ENCODE results near the gene SLCO2A1. TPM values are rescaled to one million over a fixed set of nuclear protein-coding genes. Genes with fewer than 3 reads are reported as not detected.
"Not testable (repeated sequence)": the region's sequence is repeated elsewhere in the genome, so short reads cannot be mapped to it uniquely, and the experiment has no call there.

SLCO2A1 gene
- total RNA-seq, 1 experiment from 2014 or later: not detected

GRCh38 chr3:134074001-134074789, 44.5 kb upstream of the SLCO2A1 start:
- Histone ChIP-seq H3K4me3 (ENCODE audit: low read length) (no peak overlapping the region), H3K27me3 (ENCODE audit: low read length) (no peaks in the 10 kb centered on the region), H3K4me2 (ENCODE audit: low read depth, low read length, poor library complexity, severe bottlenecking) (no peak overlapping the region), H3K9me3 (ENCODE audit: low read length) (no peaks in the 10 kb centered on the region), H3K27ac (ENCODE audit: low read length) (no peak overlapping the region), H3K4me1 (ENCODE audit: low read length) (no peaks in the 10 kb centered on the region), H3K36me3 (ENCODE audit: insufficient read depth, low read length) (no peaks in the 10 kb centered on the region), H4K20me1 (ENCODE audit: insufficient read depth, low read depth, low read length) (no peaks in the 10 kb centered on the region), H3K79me2 (ENCODE audit: low read length) (no peaks in the 10 kb centered on the region), H3K9me2 (replicated peaks; ENCODE audit: insufficient read depth, low read length) (no peaks in the 10 kb centered on the region), H3K9ac (ENCODE audit: low read length) (no peak overlapping the region), H2AFZ (ENCODE audit: low read length) (no peak overlapping the region)
- DNase-seq: no peak

- no peaks in the 10 kb centered on the region for H3K36me3 ChIP-seq (ENCODE audit: insufficient read depth, low read length)
- H3K27me3 ChIP-seq (ENCODE audit: low read length): no peaks in the 10 kb centered on the region
- H3K4me2 ChIP-seq (ENCODE audit: low read depth, low read length, poor library complexity, severe bottlenecking): no peak overlapping the region
- no peaks in the 10 kb centered on the region for H3K9me3 ChIP-seq (ENCODE audit: low read length)
- H3K9ac ChIP-seq (ENCODE audit: low read length): no peak overlapping the region
- H3K27ac ChIP-seq (ENCODE audit: low read length): no peak overlapping the region
- H3K79me2 ChIP-seq (ENCODE audit: low read length): no peaks in the 10 kb centered on the region
- DNase-seq: no peak
- no peaks in the 10 kb centered on the region for H4K20me1 ChIP-seq (ENCODE audit: insufficient read depth, low read depth, low read length)
- H3K9me2 ChIP-seq (replicated peaks; ENCODE audit: insufficient read depth, low read length): no peaks in the 10 kb centered on the region
- no peak overlapping the region for H2AFZ ChIP-seq (ENCODE audit: low read length)
- no peaks in the 10 kb centered on the region for H3K4me1 ChIP-seq (ENCODE audit: low read length)
- H3K4me3 ChIP-seq (ENCODE audit: low read length): no peak overlapping the region
Measured at GRCh38 chr3:134073583-134073945, 43.8 kb upstream of the SLCO2A1 start.

- Histone ChIP-seq H3K4me2 (ENCODE audit: low read depth, low read length, poor library complexity, severe bottlenecking) (no peak overlapping the region), H3K79me2 (ENCODE audit: low read length) (no peaks in the 10 kb centered on the region), H3K27me3 (ENCODE audit: low read length) (no peaks in the 10 kb centered on the region), H3K9me2 (replicated peaks; ENCODE audit: insufficient read depth, low read length) (no peaks in the 10 kb centered on the region), H3K9ac (ENCODE audit: low read length) (no peak overlapping the region), H3K36me3 (ENCODE audit: insufficient read depth, low read length) (no peaks in the 10 kb centered on the region), H3K9me3 (ENCODE audit: low read length) (no peaks in the 10 kb centered on the region), H3K4me3 (ENCODE audit: low read length) (no peak overlapping the region), H3K4me1 (ENCODE audit: low read length) (no peaks in the 10 kb centered on the region), H3K27ac (ENCODE audit: low read length) (no peak overlapping the region), H2AFZ (ENCODE audit: low read length) (no peak overlapping the region), H4K20me1 (ENCODE audit: insufficient read depth, low read depth, low read length) (no peaks in the 10 kb centered on the region)
- no peak for DNase-seq
Measured at GRCh38 chr3:134072881-134073582, 43.3 kb upstream of the SLCO2A1 start.

- not testable (repeated sequence) for DNase-seq; H3K9me2 ChIP-seq (replicated peaks; ENCODE audit: insufficient read depth, low read length); H3K4me3 ChIP-seq (ENCODE audit: low read length); H3K9me3 ChIP-seq (ENCODE audit: low read length); H4K20me1 ChIP-seq (ENCODE audit: insufficient read depth, low read depth, low read length); H2AFZ ChIP-seq (ENCODE audit: low read length); H3K4me2 ChIP-seq (ENCODE audit: low read depth, low read length, poor library complexity, severe bottlenecking); H3K27me3 ChIP-seq (ENCODE audit: low read length); H3K36me3 ChIP-seq (ENCODE audit: insufficient read depth, low read length); H3K27ac ChIP-seq (ENCODE audit: low read length); H3K4me1 ChIP-seq (ENCODE audit: low read length); H3K79me2 ChIP-seq (ENCODE audit: low read length); H3K9ac ChIP-seq (ENCODE audit: low read length)
Measured at GRCh38 chr3:134070281-134070680, 40.6 kb upstream of the SLCO2A1 start.

- Histone ChIP-seq H3K36me3 (ENCODE audit: insufficient read depth, low read length) (no peaks in the 10 kb centered on the region), H3K4me2 (ENCODE audit: low read depth, low read length, poor library complexity, severe bottlenecking) (no peak overlapping the region), H3K27ac (ENCODE audit: low read length) (no peak overlapping the region), H3K9ac (ENCODE audit: low read length) (no peak overlapping the region), H4K20me1 (ENCODE audit: insufficient read depth, low read depth, low read length) (no peaks in the 10 kb centered on the region), H3K9me3 (ENCODE audit: low read length) (no peaks in the 10 kb centered on the region), H2AFZ (ENCODE audit: low read length) (no peak overlapping the region), H3K79me2 (ENCODE audit: low read length) (no peaks in the 10 kb centered on the region), H3K9me2 (replicated peaks; ENCODE audit: insufficient read depth, low read length) (no peaks in the 10 kb centered on the region), H3K4me1 (ENCODE audit: low read length) (no peaks in the 10 kb centered on the region), H3K27me3 (ENCODE audit: low read length) (no peaks in the 10 kb centered on the region), H3K4me3 (ENCODE audit: low read length) (no peak overlapping the region)
- no peak for DNase-seq
Measured at GRCh38 chr3:134068429-134068828, 38.7 kb upstream of the SLCO2A1 start.

GRCh38 chr3:134067531-134068161, 37.9 kb upstream of the SLCO2A1 start:
- Histone ChIP-seq H3K4me3 (ENCODE audit: low read length) (no peak overlapping the region), H4K20me1 (ENCODE audit: insufficient read depth, low read depth, low read length) (no peaks in the 10 kb centered on the region), H3K79me2 (ENCODE audit: low read length) (no peaks in the 10 kb centered on the region), H3K9me3 (ENCODE audit: low read length) (no peaks in the 10 kb centered on the region), H2AFZ (ENCODE audit: low read length) (no peak overlapping the region), H3K9ac (ENCODE audit: low read length) (no peak overlapping the region), H3K4me2 (ENCODE audit: low read depth, low read length, poor library complexity, severe bottlenecking) (no peak overlapping the region), H3K36me3 (ENCODE audit: insufficient read depth, low read length) (no peaks in the 10 kb centered on the region), H3K27me3 (ENCODE audit: low read length) (no peaks in the 10 kb centered on the region), H3K9me2 (replicated peaks; ENCODE audit: insufficient read depth, low read length) (no peaks in the 10 kb centered on the region), H3K27ac (ENCODE audit: low read length) (no peak overlapping the region), H3K4me1 (ENCODE audit: low read length) (no peaks in the 10 kb centered on the region)
- no peak for DNase-seq

GRCh38 chr3:134066651-134067530, 37.2 kb upstream of the SLCO2A1 start:
- Histone ChIP-seq H3K27me3 (ENCODE audit: low read length) (no peaks in the 10 kb centered on the region), H3K79me2 (ENCODE audit: low read length) (no peaks in the 10 kb centered on the region), H3K36me3 (ENCODE audit: insufficient read depth, low read length) (no peaks in the 10 kb centered on the region), H3K9me2 (replicated peaks; ENCODE audit: insufficient read depth, low read length) (no peaks in the 10 kb centered on the region), H3K4me2 (ENCODE audit: low read depth, low read length, poor library complexity, severe bottlenecking) (no peak overlapping the region), H3K4me3 (ENCODE audit: low read length) (no peak overlapping the region), H4K20me1 (ENCODE audit: insufficient read depth, low read depth, low read length) (no peaks in the 10 kb centered on the region), H3K9me3 (ENCODE audit: low read length) (no peaks in the 10 kb centered on the region), H3K27ac (ENCODE audit: low read length) (no peak overlapping the region), H3K9ac (ENCODE audit: low read length) (no peak overlapping the region), H3K4me1 (ENCODE audit: low read length) (no peaks in the 10 kb centered on the region), H2AFZ (ENCODE audit: low read length) (no peak overlapping the region)
- no peak for DNase-seq

GRCh38 chr3:134066158-134066541, 36.4 kb upstream of the SLCO2A1 start:
- no peak for DNase-seq
- Histone ChIP-seq H2AFZ (ENCODE audit: low read length) (no peak overlapping the region), H3K9ac (ENCODE audit: low read length) (no peak overlapping the region), H3K79me2 (ENCODE audit: low read length) (no peaks in the 10 kb centered on the region), H3K9me2 (replicated peaks; ENCODE audit: insufficient read depth, low read length) (no peaks in the 10 kb centered on the region), H3K9me3 (ENCODE audit: low read length) (no peaks in the 10 kb centered on the region), H3K27me3 (ENCODE audit: low read length) (no peaks in the 10 kb centered on the region), H3K4me1 (ENCODE audit: low read length) (no peaks in the 10 kb centered on the region), H3K4me3 (ENCODE audit: low read length) (no peak overlapping the region), H3K27ac (ENCODE audit: low read length) (no peak overlapping the region), H4K20me1 (ENCODE audit: insufficient read depth, low read depth, low read length) (no peaks in the 10 kb centered on the region), H3K36me3 (ENCODE audit: insufficient read depth, low read length) (no peaks in the 10 kb centered on the region), H3K4me2 (ENCODE audit: low read depth, low read length, poor library complexity, severe bottlenecking) (no peak overlapping the region)
